CD4-positive, CD25-positive, alpha-beta regulatory T cell (primary cell): ENCODE measurements around the gene SUDS3. TPM values are rescaled to one million over a fixed set of nuclear protein-coding genes. Genes with fewer than 3 reads are reported as not detected.

Experiments
- ATAC-seq, 2 donors: fragments of 150-1000 bp; cut with Tn5 transposase; one replicate each; pipeline ENCODE4 v1.10.0; 2021; ENCODE audit warnings: low read depth in 2 of 2, moderate number of reproducible peaks in 2 of 2, moderate library complexity in 1 of 2
- DNase-seq, 3 donors: peaks; one replicate each; pipeline versions ENCODE4 v3.0.0 to v3.0.0-alpha.2; 2012 to 2022; ENCODE audit warnings: mixed read lengths in 1 of 3
- H3K27ac ChIP-seq: one replicate; pipeline ENCODE4 v1.7.0; 2013; ENCODE audit warnings: mild to moderate bottlenecking, low read length; ENCODE audit not compliant: insufficient read depth, poor library complexity, severe bottlenecking
- H3K27me3 ChIP-seq: one replicate; pipeline ENCODE4 v1.7.0; 2013; ENCODE audit warnings: low read length; ENCODE audit not compliant: control insufficient read depth, insufficient read depth
- H3K36me3 ChIP-seq: one replicate; pipeline ENCODE4 v1.7.0; 2013; ENCODE audit warnings: mild to moderate bottlenecking, low read length, moderate library complexity; ENCODE audit not compliant: control insufficient read depth, insufficient read depth
- H3K4me1 ChIP-seq: 2 replicates; pipeline ENCODE4 v1.7.0; 2013; ENCODE audit warnings: mild to moderate bottlenecking, low read length; ENCODE audit not compliant: insufficient read depth, control insufficient read depth, poor library complexity, severe bottlenecking
- H3K4me3 ChIP-seq: one replicate; pipeline ENCODE4 v1.7.0; 2013; ENCODE audit warnings: low read depth, mild to moderate bottlenecking, low read length, moderate library complexity
- H3K9me3 ChIP-seq, 2 experiments: 1 replicate in 1 of 2; 2 replicates in 1 of 2; pipeline ENCODE4 v1.7.0; 2013; ENCODE audit warnings: low read length in 2 of 2, mild to moderate bottlenecking in 1 of 2, moderate library complexity in 1 of 2; ENCODE audit not compliant: control insufficient read depth in 2 of 2
- H3K27ac Mint-ChIP-seq, 3 donors: one replicate each; pipeline ENCODE4 v1.8.0; 2020 to 2022; ENCODE audit warnings: mild to moderate bottlenecking in 3 of 3, mixed read lengths in 3 of 3, moderate library complexity in 2 of 3
- H3K27me3 Mint-ChIP-seq: one replicate; pipeline ENCODE4 v1.8.0; 2022; ENCODE audit warnings: mild to moderate bottlenecking, mixed read lengths
- H3K36me3 Mint-ChIP-seq: one replicate; pipeline ENCODE4 v1.8.0; 2020; ENCODE audit warnings: mixed read lengths
- H3K4me1 Mint-ChIP-seq, 4 donors: one replicate each; pipeline ENCODE4 v1.8.0; 2020 to 2022; ENCODE audit warnings: mixed read lengths in 4 of 4, mild to moderate bottlenecking in 1 of 4
- H3K4me3 Mint-ChIP-seq, 4 donors: one replicate each; pipeline ENCODE4 v1.8.0; 2020 to 2022; ENCODE audit warnings: mild to moderate bottlenecking in 4 of 4, mixed read lengths in 4 of 4, moderate library complexity in 3 of 4
- H3K9me3 Mint-ChIP-seq, 7 donors: one replicate each; pipeline ENCODE4 v1.8.0; 2020 to 2022; ENCODE audit warnings: mixed read lengths in 7 of 7, mild to moderate bottlenecking in 3 of 7, moderate library complexity in 2 of 7
- polyA plus RNA-seq, 4 donors: library from polyadenylated mRNA; unstranded; fragments of 300-500 nt; fragmentation: Illumina TruSeq; gene quantifications; one replicate each; pipeline ENCODE4 v1.2.3, GENCODE V29; 2021
- total RNA-seq: library from RNA; stranded (reverse); gene quantifications from one replicate; pipeline ENCODE4 v1.2.3, GENCODE V29; 2022

The SUDS3 gene
- total and polyA plus RNA-seq, 5 donors from 2014 or later = 13.0 to 29.9 (median 13.7) TPM

GRCh38 chr12:118463677-118464076 lies 87.3 kb downstream of the SUDS3 start:
- H3K9me3 Mint-ChIP-seq = peaks cover 0 to 10% (median 4%) of the 10 kb centered on the region in 7 donors
- Histone ChIP-seq H3K4me3 (no peak overlapping the region), H3K27ac (no peak overlapping the region), H3K27me3 (peaks cover 2% of the 10 kb centered on the region), H3K36me3 (no peaks in the 10 kb centered on the region), H3K9me3 (no peaks in the 10 kb centered on the region), H3K4me1 (no peaks in the 10 kb centered on the region)
- DNase-seq (no peak), ATAC-seq (no peak)
- H3K36me3 Mint-ChIP-seq = no peaks in the 10 kb centered on the region
- no peaks in the 10 kb centered on the region for H3K4me1 Mint-ChIP-seq
- H3K4me3 Mint-ChIP-seq = no peak overlapping the region
- no peak overlapping the region for H3K27ac Mint-ChIP-seq
- no peaks in the 10 kb centered on the region for H3K27me3 Mint-ChIP-seq

DNA sequence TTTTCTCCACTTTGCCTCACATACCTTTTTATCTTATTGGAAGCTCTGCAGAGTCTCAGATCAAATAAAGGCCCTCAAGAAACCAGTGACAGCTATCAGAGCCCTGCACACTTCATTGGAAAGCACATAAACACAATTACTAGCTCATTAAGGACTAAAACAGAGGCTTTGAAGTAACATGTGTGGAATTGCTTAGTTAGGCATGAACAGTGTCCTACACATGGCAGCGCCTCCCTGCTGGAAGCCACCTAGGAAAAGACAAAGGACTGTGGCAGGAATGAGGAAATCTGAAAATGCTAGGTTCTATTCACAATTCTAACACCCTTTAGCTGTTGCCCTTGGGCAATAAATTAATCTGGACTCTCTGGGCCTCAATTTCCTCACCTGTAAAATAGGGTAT lies 89.4 kb downstream of the SUDS3 start:
- Mint-ChIP-seq H3K4me3 (no peak overlapping the region), H3K27me3 (no peaks in the 10 kb centered on the region), H3K4me1 (no peaks in the 10 kb centered on the region), H3K9me3 (peaks cover 0 to 4% (median 3%) of the 10 kb centered on the region in 7 donors), H3K27ac (no peak overlapping the region), H3K36me3 (no peaks in the 10 kb centered on the region)
- no peak for ATAC-seq
- Histone ChIP-seq H3K9me3 (no peaks in the 10 kb centered on the region), H3K27me3 (peaks cover 2% of the 10 kb centered on the region), H3K36me3 (no peaks in the 10 kb centered on the region), H3K4me3 (no peak overlapping the region), H3K27ac (no peak overlapping the region), H3K4me1 (no peaks in the 10 kb centered on the region)
- DNase-seq = no peak

Other genes starting within 250 kb of the SUDS3 start
- 75.2 TPM for gene PEBP1, start 240.4 kb upstream of the SUDS3 start, total RNA-seq
- gene PEBP1, start 240.4 kb upstream of the SUDS3 start, polyA plus RNA-seq = 100 to 1,000 TPM; 259 to 359 (median 325) TPM
- 97.8 TPM for gene TAOK3, start 3.6 kb upstream of the SUDS3 start, total RNA-seq
- gene TAOK3, start 3.6 kb upstream of the SUDS3 start, polyA plus RNA-seq = 10 to 100 TPM; 60.2 to 74.8 (median 69.7) TPM